WTC11 (cell line): ENCODE results near the gene GCK. TPM values are rescaled to one million over a fixed set of nuclear protein-coding genes. Genes with fewer than 3 reads are reported as not detected.
A peak's percentile ranks its signal among the peaks of the same experiment; 100 is the strongest.

Experiments used
- ATAC-seq: fragments of 200-7000 bp; cut with Tn5 transposase; 2 replicates; pipeline ENCODE4 v1.10.0; 2021; ENCODE audit warnings: mild to moderate bottlenecking, moderate library complexity
- CTCF ChIA-PET: fragments of 300-600 bp; sonication (Branson Sonifier 250); formaldehyde crosslinking; loops from one replicate; lab custom pipeline; 2021; ENCODE audit warnings: antibody characterized with exemption; lab: Charles Lee
- POLR2A ChIA-PET: fragments of 350-600 bp; sonication (Branson Sonifier 250); formaldehyde crosslinking; loops from one replicate; lab custom pipeline; 2021; ENCODE audit warnings: antibody characterized with exemption; lab: Charles Lee
- DNase-seq: peaks from one replicate; pipeline ENCODE4 v3.0.0; 2021; ENCODE audit warnings: low spot score
- H3K27ac Mint-ChIP-seq: 2 replicates; pipeline ENCODE4 v1.8.0; 2021; ENCODE audit warnings: mixed read lengths
- H3K27me3 Mint-ChIP-seq: 2 replicates; pipeline ENCODE4 v1.8.0; 2021; ENCODE audit warnings: low read depth, mild to moderate bottlenecking, moderate library complexity, mixed read lengths
- H3K36me3 Mint-ChIP-seq: 2 replicates; pipeline ENCODE4 v1.8.0; 2021; ENCODE audit warnings: mixed read lengths
- H3K4me1 Mint-ChIP-seq: 2 replicates; pipeline ENCODE4 v1.8.0; 2022; ENCODE audit warnings: mixed read lengths
- H3K4me3 Mint-ChIP-seq: 2 replicates; pipeline ENCODE4 v1.8.0; 2021; ENCODE audit warnings: mild to moderate bottlenecking, moderate library complexity, mixed read lengths
- H3K9me3 Mint-ChIP-seq: 2 replicates; pipeline ENCODE4 v1.8.0; 2021; ENCODE audit warnings: mixed read lengths
- ESRRA ChIP-seq: sonication (generic); formaldehyde crosslinking; IDR thresholded peaks from 2 replicates; pipeline ENCODE4 v1.8.1; 2022; ENCODE audit warnings: mild to moderate bottlenecking, missing genetic modification reagents, borderline replicate concordance
- GABPB1 ChIP-seq: sonication (generic); formaldehyde crosslinking; IDR thresholded peaks from 2 replicates; pipeline ENCODE4 v1.8.1; 2023; ENCODE audit warnings: mild to moderate bottlenecking, missing genetic modification reagents
- GTF2I ChIP-seq: fragments of 250-450 bp; sonication (Bioruptor Pico); conservative IDR thresholded peaks from 2 replicates; pipeline ENCODE4 v1.4.0; 2021; ENCODE audit warnings: mild to moderate bottlenecking
- IRF2 ChIP-seq: sonication (generic); formaldehyde crosslinking; IDR thresholded peaks from 2 replicates; pipeline ENCODE4 v1.8.0; 2022; ENCODE audit warnings: low read depth, missing genetic modification reagents, borderline replicate concordance
- MXD4 ChIP-seq: fragments of 250-450 bp; sonication (Bioruptor Pico); IDR thresholded peaks from 2 replicates; pipeline ENCODE4 v1.8.0; 2021; ENCODE audit warnings: mild to moderate bottlenecking, moderate library complexity, borderline replicate concordance
- MYBL2 ChIP-seq: sonication (generic); formaldehyde crosslinking; IDR thresholded peaks from 2 replicates; pipeline ENCODE4 v1.8.1; 2023; ENCODE audit warnings: mild to moderate bottlenecking, moderate library complexity, missing genetic modification reagents
- NFE2L1 ChIP-seq: sonication (generic); formaldehyde crosslinking; IDR thresholded peaks from 2 replicates; pipeline ENCODE4 v1.8.1; 2023; ENCODE audit warnings: missing genetic modification reagents
- NR1H2 ChIP-seq: sonication (generic); formaldehyde crosslinking; IDR thresholded peaks from 2 replicates; pipeline ENCODE4 v1.9.0; 2021; ENCODE audit warnings: mild to moderate bottlenecking, moderate library complexity, missing genetic modification reagents
- NR2C2 ChIP-seq: sonication (generic); formaldehyde crosslinking; IDR thresholded peaks from 2 replicates; pipeline ENCODE4 v1.8.0; 2022; ENCODE audit warnings: mild to moderate bottlenecking, missing genetic modification reagents
- SMAD4 ChIP-seq: sonication (generic); formaldehyde crosslinking; IDR thresholded peaks from 2 replicates; pipeline ENCODE4 v1.8.0; 2022; ENCODE audit warnings: mild to moderate bottlenecking, missing genetic modification reagents
- SP1 ChIP-seq: sonication (generic); formaldehyde crosslinking; conservative IDR thresholded peaks from 2 replicates; pipeline ENCODE4 v1.8.1; 2022; ENCODE audit warnings: missing genetic modification reagents
- TEAD4 ChIP-seq: sonication (generic); formaldehyde crosslinking; IDR thresholded peaks from 2 replicates; pipeline ENCODE4 v1.8.0; 2022; ENCODE audit warnings: mild to moderate bottlenecking, missing genetic modification reagents
- ZBTB21 ChIP-seq: sonication (generic); formaldehyde crosslinking; IDR thresholded peaks from 2 replicates; pipeline ENCODE4 v1.8.1; 2023; ENCODE audit warnings: mild to moderate bottlenecking, missing genetic modification reagents, borderline replicate concordance
- ZNF219 ChIP-seq: sonication (generic); formaldehyde crosslinking; IDR thresholded peaks from 2 replicates; pipeline ENCODE4 v1.8.0; 2023; ENCODE audit warnings: missing genetic modification reagents, mild to moderate bottlenecking, borderline replicate concordance
- ZNF396 ChIP-seq: fragments of 250-450 bp; sonication (Bioruptor Pico); IDR thresholded peaks from 2 replicates; pipeline ENCODE4 v1.8.0; 2021; ENCODE audit warnings: mild to moderate bottlenecking, moderate library complexity, borderline replicate concordance
- ZNF416 ChIP-seq: fragments of 250-450 bp; sonication (Bioruptor Pico); IDR thresholded peaks from 2 replicates; pipeline ENCODE4 v1.9.0; 2021; ENCODE audit warnings: mild to moderate bottlenecking, inconsistent platforms
- total RNA-seq: library from RNA; stranded (reverse); gene quantifications from 3 replicates; pipeline ENCODE4 v1.2.3, GENCODE V29; 2021
- TF ChIP-seq, protein P1 (sequence below): sonication (generic); formaldehyde crosslinking; IDR thresholded peaks from 2 replicates; pipeline ENCODE4 v1.8.0; 2022; ENCODE audit warnings: mild to moderate bottlenecking, missing genetic modification reagents
- TF ChIP-seq, protein P2 (sequence below): sonication (generic); formaldehyde crosslinking; IDR thresholded peaks from 2 replicates; pipeline ENCODE4 v1.8.1; 2022; ENCODE audit warnings: mild to moderate bottlenecking, missing genetic modification reagents, moderate library complexity, borderline replicate concordance
- TF ChIP-seq, protein P3 (sequence below): sonication (generic); formaldehyde crosslinking; IDR thresholded peaks from 2 replicates; pipeline ENCODE4 v1.8.1; 2023; ENCODE audit warnings: mild to moderate bottlenecking, missing genetic modification reagents
- TF ChIP-seq, protein P4 (sequence below): sonication (generic); formaldehyde crosslinking; IDR thresholded peaks from 2 replicates; pipeline ENCODE4 v1.8.0; 2022; ENCODE audit warnings: mild to moderate bottlenecking, missing genetic modification reagents
- TF ChIP-seq, protein P5 (sequence below): fragments of 250-450 bp; sonication (Bioruptor Pico); IDR thresholded peaks from 2 replicates; pipeline ENCODE4 v1.9.0; 2021; ENCODE audit warnings: mild to moderate bottlenecking

The GCK gene
- total RNA-seq, 1 experiment from 2014 or later: 3.3 TPM

DNA sequence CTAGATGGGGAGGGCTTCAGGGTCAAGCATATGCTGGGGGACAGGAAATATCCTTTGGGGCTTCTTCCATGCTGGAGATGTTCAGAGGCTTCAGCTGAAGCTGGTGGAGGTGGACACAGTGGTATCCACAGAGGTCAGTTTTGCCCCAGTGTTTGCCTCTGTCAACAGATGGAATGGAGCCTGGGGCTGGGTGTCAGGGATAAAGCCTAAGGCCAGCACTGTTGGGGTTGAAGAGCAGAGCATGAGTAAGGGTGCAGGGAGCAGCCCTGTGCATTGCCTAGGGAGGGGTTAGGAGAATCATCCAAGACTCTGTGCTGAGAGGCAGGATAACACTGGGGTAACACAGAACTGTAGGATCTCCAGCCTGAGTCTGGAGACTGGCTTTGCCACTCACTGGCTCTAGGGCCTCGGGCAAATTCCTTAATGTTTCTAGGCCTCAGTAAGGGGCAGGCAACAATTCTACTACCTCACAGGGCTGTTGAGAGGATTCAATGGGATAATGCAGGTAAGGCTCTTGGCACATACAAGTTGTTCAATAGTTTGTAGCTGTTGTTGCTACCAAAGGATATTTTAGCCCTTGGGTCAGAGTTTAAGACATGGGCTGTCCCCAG lies 26.3 kb downstream of the GCK start:
- TF ChIP-seq ESRRA (CRISPR knock-in tag): no peak
- no peak for TF ChIP-seq NR2C2
- no peak for TF ChIP-seq NFE2L1 (CRISPR knock-in tag)
- TF ChIP-seq, protein P1, sequence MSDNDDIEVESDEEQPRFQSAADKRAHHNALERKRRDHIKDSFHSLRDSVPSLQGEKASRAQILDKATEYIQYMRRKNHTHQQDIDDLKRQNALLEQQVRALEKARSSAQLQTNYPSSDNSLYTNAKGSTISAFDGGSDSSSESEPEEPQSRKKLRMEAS (CRISPR knock-in tag): no peak
- no peak for TF ChIP-seq MXD4 (CRISPR knock-in tag)
- TF ChIP-seq ZNF396 (CRISPR knock-in tag): no peak
- TF ChIP-seq ZNF219 (CRISPR knock-in tag): no peak
- TF ChIP-seq TEAD4: no peak
- TF ChIP-seq, protein P2, sequence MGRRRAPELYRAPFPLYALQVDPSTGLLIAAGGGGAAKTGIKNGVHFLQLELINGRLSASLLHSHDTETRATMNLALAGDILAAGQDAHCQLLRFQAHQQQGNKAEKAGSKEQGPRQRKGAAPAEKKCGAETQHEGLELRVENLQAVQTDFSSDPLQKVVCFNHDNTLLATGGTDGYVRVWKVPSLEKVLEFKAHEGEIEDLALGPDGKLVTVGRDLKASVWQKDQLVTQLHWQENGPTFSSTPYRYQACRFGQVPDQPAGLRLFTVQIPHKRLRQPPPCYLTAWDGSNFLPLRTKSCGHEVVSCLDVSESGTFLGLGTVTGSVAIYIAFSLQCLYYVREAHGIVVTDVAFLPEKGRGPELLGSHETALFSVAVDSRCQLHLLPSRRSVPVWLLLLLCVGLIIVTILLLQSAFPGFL (CRISPR knock-in tag): no peak
- TF ChIP-seq MYBL2 (CRISPR knock-in tag): no peak
- TF ChIP-seq IRF2: no peak
- TF ChIP-seq, protein P3, sequence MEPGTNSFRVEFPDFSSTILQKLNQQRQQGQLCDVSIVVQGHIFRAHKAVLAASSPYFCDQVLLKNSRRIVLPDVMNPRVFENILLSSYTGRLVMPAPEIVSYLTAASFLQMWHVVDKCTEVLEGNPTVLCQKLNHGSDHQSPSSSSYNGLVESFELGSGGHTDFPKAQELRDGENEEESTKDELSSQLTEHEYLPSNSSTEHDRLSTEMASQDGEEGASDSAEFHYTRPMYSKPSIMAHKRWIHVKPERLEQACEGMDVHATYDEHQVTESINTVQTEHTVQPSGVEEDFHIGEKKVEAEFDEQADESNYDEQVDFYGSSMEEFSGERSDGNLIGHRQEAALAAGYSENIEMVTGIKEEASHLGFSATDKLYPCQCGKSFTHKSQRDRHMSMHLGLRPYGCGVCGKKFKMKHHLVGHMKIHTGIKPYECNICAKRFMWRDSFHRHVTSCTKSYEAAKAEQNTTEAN (CRISPR knock-in tag): no peak
- TF ChIP-seq ZBTB21 (CRISPR knock-in tag): no peak
- TF ChIP-seq NR1H2 (CRISPR knock-in tag): no peak
- H3K27ac Mint-ChIP-seq: no peak overlapping the region
- no peaks in the 10 kb centered on the region for H3K36me3 Mint-ChIP-seq
- no peak overlapping the region for H3K4me3 Mint-ChIP-seq
- H3K4me1 Mint-ChIP-seq: peaks cover 11% of the 10 kb centered on the region
- CTCF ChIA-PET: no interaction called here
- no peak for DNase-seq
- POLR2A ChIA-PET: no interaction called here
- H3K27me3 Mint-ChIP-seq: peaks cover 4% of the 10 kb centered on the region; the same call in 1 of the 2 replicates
- ATAC-seq: 0 out of 2 replicates have a peak, but pooled peaks have one; percentile 41
- H3K9me3 Mint-ChIP-seq: peaks cover 3% of the 10 kb centered on the region; the same call in 1 of the 2 replicates

DNA sequence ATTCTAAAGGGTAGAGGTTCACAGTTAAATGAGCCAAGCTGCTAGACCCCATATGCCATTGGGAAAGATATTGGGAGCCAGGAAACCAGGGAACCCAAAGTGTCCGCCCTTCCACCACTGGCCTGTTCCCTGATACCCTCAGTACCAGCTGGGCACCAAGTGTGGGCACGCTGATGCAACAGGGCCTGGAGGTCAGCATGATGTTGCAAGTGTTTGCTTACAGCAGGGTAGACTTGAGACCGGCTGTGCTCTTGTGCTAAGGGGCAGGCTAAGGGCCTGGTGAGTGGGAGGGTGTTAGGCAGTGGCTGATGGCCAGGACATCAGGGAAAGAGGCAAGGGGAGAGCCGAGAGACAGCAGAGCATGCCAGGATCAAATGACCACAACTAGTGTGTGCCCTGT lies 27.1 kb downstream of the GCK start:
- CTCF ChIA-PET: no interaction called here
- Mint-ChIP-seq H3K36me3 (no peaks in the 10 kb centered on the region), H3K4me3 (no peak overlapping the region), H3K27ac (no peak overlapping the region), H3K4me1 (peaks cover 11% of the 10 kb centered on the region), H3K9me3 (peaks cover 3% of the 10 kb centered on the region; the same call in 1 of the 2 replicates), H3K27me3 (peaks cover 2% of the 10 kb centered on the region; the same call in 1 of the 2 replicates)
- no peak for DNase-seq
- no peak for ATAC-seq
- POLR2A ChIA-PET: no interaction called here
- TF ChIP-seq GTF2I: no peak
- TF ChIP-seq SMAD4 (CRISPR knock-in tag): no peak
- TF ChIP-seq SP1 (CRISPR knock-in tag): no peak
- TF ChIP-seq ZNF416: no peak
- TF ChIP-seq, protein P4, sequence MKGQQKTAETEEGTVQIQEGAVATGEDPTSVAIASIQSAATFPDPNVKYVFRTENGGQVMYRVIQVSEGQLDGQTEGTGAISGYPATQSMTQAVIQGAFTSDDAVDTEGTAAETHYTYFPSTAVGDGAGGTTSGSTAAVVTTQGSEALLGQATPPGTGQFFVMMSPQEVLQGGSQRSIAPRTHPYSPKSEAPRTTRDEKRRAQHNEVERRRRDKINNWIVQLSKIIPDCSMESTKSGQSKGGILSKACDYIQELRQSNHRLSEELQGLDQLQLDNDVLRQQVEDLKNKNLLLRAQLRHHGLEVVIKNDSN: no peak
- peak; percentile 84 for TF ChIP-seq GABPB1 (CRISPR knock-in tag)
- TF ChIP-seq, protein P5, sequence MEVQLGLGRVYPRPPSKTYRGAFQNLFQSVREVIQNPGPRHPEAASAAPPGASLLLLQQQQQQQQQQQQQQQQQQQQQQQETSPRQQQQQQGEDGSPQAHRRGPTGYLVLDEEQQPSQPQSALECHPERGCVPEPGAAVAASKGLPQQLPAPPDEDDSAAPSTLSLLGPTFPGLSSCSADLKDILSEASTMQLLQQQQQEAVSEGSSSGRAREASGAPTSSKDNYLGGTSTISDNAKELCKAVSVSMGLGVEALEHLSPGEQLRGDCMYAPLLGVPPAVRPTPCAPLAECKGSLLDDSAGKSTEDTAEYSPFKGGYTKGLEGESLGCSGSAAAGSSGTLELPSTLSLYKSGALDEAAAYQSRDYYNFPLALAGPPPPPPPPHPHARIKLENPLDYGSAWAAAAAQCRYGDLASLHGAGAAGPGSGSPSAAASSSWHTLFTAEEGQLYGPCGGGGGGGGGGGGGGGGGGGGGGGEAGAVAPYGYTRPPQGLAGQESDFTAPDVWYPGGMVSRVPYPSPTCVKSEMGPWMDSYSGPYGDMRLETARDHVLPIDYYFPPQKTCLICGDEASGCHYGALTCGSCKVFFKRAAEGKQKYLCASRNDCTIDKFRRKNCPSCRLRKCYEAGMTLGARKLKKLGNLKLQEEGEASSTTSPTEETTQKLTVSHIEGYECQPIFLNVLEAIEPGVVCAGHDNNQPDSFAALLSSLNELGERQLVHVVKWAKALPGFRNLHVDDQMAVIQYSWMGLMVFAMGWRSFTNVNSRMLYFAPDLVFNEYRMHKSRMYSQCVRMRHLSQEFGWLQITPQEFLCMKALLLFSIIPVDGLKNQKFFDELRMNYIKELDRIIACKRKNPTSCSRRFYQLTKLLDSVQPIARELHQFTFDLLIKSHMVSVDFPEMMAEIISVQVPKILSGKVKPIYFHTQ (CRISPR knock-in tag): no peak
- TF ChIP-seq, protein P1 (CRISPR knock-in tag): no peak
